Thyroid gland (tissue), 4 donors: ENCODE measurements around the gene DCAF11.

Experiments used
- CTCF ChIP-seq, 6 experiments: fragments of 200-600 bp in 3 of 6; fragments of 450-650 bp in 3 of 6; sonication (generic) in 3 of 6; IDR thresholded peaks; one replicate each; pipeline ENCODE4 v1.5.1; 2016 to 2019; ENCODE audit warnings: antibody characterized with exemption in 6 of 6, mild to moderate bottlenecking in 2 of 6, inconsistent platforms in 1 of 6, moderate library complexity in 1 of 6
- POLR2A ChIP-seq, 2 donors: fragments of 450-650 bp; IDR thresholded peaks; one replicate each; pipeline ENCODE4 v1.6.1; 2017; ENCODE audit warnings: antibody characterized with exemption in 2 of 2, mild to moderate bottlenecking in 2 of 2, moderate library complexity in 1 of 2

- TF ChIP-seq POLR2A (IDR thresholded peaks at IDR 0.05), result no peak
- no peak for TF ChIP-seq CTCF (IDR thresholded peaks at IDR 0.05)
These were observed 17.0 kb downstream of the DCAF11 start for GRCh38 chr14:24131549-24131966.
